HT-29 (cell line): ENCODE data around the gene GAS7. TPM values are rescaled to one million over a fixed set of nuclear protein-coding genes. Genes with fewer than 3 reads are reported as not detected.
"Not testable (repeated sequence)": the region's sequence is repeated elsewhere in the genome, so short reads cannot be mapped to it uniquely, and the experiment has no call there.

Experiments used
- DNase-seq: peaks from one replicate; pipeline ENCODE4 v3.0.0-alpha.2; 2015; ENCODE audit warnings: low spot score
- total RNA-seq: library from RNA; depleted of rRNA; stranded (reverse); fragments of >200 nt; shearing (Covaris generic); gene quantifications from 2 replicates; pipeline ENCODE4 v1.2.3, GENCODE V29; 2014

Gene GAS7
- total RNA-seq, 1 experiment from 2014 or later, result 2.1 TPM

GRCh38 chr17:10022416-10022815, 176.0 kb downstream of the GAS7 start:
- no peak for DNase-seq

GRCh38 chr17:10021272-10021984, 177.0 kb downstream of the GAS7 start:
- no peak for DNase-seq

GRCh38 chr17:10019941-10020451, 178.4 kb downstream of the GAS7 start:
- DNase-seq, result no peak

- no peak for DNase-seq
Measured at GRCh38 chr17:10018461-10018891, 179.9 kb downstream of the GAS7 start.

DNA sequence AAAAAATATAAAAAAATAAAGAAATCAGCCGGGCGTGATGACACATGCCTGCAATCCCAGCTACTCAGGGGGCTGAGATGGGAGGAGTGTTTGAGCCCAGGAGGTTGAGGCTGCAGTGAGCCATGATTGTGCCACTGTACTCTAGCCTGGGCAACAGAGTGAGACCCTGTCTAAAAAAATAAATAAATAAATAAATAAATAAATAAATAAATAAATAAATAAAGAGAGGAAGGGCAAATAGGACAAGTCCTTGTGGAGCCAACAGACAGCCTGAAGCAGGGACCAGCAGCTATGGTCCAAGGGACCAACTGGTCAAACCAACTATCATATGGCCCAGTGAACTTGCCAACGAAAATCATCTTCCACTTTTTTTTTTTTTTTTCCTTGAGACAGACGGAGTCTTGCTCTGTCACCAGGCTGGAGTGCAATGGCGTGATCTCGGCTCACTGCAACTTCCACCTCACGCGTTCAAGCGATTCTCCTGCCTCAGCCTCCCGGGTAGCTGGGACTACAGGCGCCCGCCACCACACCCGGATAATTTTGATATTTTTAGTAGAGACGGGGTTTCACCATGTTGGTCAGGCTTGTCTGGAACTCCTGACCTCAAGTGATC, 181.3 kb downstream of the GAS7 start:
- not testable (repeated sequence) for DNase-seq

- DNase-seq, result no peak
Measured at GRCh38 chr17:10013365-10014112, 184.9 kb downstream of the GAS7 start.

GRCh38 chr17:10010752-10011151, 187.7 kb downstream of the GAS7 start:
- DNase-seq, result no peak

DNA sequence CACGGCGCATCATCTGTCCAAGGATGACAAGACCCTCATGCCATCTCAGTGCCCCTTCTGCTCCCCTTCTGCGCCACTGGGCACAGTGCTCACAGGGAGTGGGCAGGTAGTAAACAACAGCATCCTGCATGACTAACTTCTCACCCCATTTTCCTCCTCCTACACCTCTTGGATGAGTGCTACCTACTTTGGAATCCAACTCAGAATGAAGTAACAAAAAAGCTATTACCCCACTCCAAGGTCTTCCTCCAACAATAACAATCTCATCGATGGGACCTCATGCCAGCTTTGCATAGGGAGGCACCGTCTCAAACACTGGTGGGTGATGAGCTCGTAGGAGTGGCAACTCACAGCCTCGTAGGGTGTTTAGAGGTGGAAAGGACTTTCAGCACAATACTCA, 194.7 kb downstream of the GAS7 start:
- DNase-seq, result no peak

- not testable (repeated sequence) for DNase-seq
Measured at GRCh38 chr17:10002567-10003360, 195.6 kb downstream of the GAS7 start.

DNA sequence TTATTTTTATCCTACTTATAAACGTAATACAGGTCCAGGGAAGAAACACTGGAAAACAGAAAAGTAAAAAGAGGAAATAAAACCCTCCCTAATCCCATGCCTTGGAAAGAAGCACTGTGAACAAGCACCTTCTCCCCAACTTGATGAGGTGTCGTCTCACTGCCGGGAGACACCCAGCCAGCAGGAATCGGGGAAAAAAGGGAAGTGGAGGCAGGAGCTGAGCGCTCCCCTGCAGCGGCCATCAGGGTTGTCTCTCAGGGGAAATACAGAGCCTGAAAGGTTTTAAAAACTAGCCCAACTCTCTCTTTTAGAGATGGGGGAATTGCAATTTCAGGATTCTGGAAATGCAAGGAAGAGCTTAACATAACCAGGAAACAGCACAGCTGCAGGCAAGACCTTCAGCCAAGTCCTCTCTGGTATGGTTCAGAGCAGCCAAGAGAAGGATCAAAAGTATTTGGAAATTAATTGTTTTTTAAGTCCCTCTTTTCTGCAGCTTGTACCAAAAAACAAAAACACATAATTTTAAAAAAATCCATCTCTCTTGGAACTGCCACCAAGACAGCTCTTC, 197.0 kb downstream of the GAS7 start:
- no peak for DNase-seq

- no peak for DNase-seq
Measured at GRCh38 chr17:9999919-10000695, 198.3 kb downstream of the GAS7 start.

- no peak for DNase-seq
Measured at GRCh38 chr17:9998060-9998459, 200.3 kb downstream of the GAS7 start.

DNA sequence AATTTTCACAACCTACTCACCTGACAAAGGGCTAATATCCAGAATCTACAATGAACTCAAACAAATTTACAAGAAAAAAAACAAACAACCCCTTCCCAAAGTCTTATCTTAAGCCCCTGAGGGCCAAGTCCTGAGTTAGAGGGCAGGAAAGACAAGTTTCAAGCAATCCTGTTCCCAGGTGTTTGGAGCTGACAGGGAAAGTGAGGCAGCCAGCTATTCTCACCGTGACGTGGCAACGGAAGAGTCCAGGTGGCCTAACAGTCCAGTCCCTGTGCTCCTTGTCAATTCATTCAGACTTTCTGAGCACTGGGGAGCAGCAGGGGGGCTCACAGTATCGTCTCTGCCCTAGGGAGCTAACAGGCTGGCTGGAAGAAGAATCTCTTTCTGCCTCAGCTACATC, 203.6 kb downstream of the GAS7 start:
- no peak for DNase-seq

GRCh38 chr17:9991796-9992195, 206.6 kb downstream of the GAS7 start:
- DNase-seq, result no peak

- DNase-seq, result no peak
Measured at GRCh38 chr17:9991351-9991750, 207.1 kb downstream of the GAS7 start.

- peak; percentile 16 for DNase-seq
Measured at GRCh38 chr17:9987779-9988585, 210.4 kb downstream of the GAS7 start.

- no peak for DNase-seq
Measured at GRCh38 chr17:9986754-9987382, 211.5 kb downstream of the GAS7 start.

- no peak for DNase-seq
Measured at GRCh38 chr17:9985646-9986045, 212.8 kb downstream of the GAS7 start.

GRCh38 chr17:9984768-9985167, 213.6 kb downstream of the GAS7 start:
- no peak for DNase-seq
